ENCODE measurements around the gene FBXO38. TPM values are rescaled to one million over a fixed set of nuclear protein-coding genes. Genes with fewer than 3 reads are reported as not detected.
A peak's percentile ranks its signal among the peaks of the same experiment; 100 is the strongest.

Gene FBXO38
- total RNA-seq, 1 donor from 2014 or later = 51.5 TPM

DNA sequence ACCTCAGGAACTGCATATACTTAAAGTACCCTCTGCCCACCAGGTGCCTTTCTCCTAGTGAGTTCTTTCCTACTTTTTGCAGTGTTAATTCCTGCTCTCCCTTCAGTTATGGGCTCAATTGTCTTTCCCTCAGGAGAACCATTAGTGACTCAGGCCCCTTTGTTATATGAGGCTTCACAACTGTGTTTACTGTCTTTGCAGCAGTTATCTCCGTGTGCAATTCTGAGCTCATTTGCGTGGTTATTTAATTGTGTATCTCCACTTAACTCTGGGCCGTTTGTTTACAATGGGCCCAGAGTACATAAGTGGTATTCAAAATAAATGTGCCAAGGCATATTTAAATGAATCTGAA is 9.6 kb downstream of the FBXO38 start:
- Mint-ChIP-seq H3K9me3 (no peaks in the 10 kb centered on the region), H3K4me1 (ENCODE audit: unreplicated experiment) (peaks cover 25% of the 10 kb centered on the region), H3K4me3 (no peak overlapping the region), H3K27me3 (no peaks in the 10 kb centered on the region), H3K27ac (no peak overlapping the region), H3K36me3 (peaks cover 12% of the 10 kb centered on the region)
- TF ChIP-seq, protein P1, sequence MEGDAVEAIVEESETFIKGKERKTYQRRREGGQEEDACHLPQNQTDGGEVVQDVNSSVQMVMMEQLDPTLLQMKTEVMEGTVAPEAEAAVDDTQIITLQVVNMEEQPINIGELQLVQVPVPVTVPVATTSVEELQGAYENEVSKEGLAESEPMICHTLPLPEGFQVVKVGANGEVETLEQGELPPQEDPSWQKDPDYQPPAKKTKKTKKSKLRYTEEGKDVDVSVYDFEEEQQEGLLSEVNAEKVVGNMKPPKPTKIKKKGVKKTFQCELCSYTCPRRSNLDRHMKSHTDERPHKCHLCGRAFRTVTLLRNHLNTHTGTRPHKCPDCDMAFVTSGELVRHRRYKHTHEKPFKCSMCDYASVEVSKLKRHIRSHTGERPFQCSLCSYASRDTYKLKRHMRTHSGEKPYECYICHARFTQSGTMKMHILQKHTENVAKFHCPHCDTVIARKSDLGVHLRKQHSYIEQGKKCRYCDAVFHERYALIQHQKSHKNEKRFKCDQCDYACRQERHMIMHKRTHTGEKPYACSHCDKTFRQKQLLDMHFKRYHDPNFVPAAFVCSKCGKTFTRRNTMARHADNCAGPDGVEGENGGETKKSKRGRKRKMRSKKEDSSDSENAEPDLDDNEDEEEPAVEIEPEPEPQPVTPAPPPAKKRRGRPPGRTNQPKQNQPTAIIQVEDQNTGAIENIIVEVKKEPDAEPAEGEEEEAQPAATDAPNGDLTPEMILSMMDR (conservative IDR thresholded peaks at IDR 0.05) = no peak
- no peak for DNase-seq (ENCODE audit: extremely low spot score, unreplicated experiment)

- TF ChIP-seq, protein P1 (conservative IDR thresholded peaks at IDR 0.05) = no peak
- Mint-ChIP-seq H3K27ac (peak overlapping the region; percentile 3), H3K27me3 (no peaks in the 10 kb centered on the region), H3K4me1 (ENCODE audit: unreplicated experiment) (peaks cover 20% of the 10 kb centered on the region), H3K9me3 (no peaks in the 10 kb centered on the region), H3K36me3 (peaks cover 16% of the 10 kb centered on the region), H3K4me3 (no peak overlapping the region)
- DNase-seq (ENCODE audit: extremely low spot score, unreplicated experiment) = no peak
These were observed 10.8 kb downstream of the FBXO38 start for GRCh38 chr5:148394587-148395019.

DNA sequence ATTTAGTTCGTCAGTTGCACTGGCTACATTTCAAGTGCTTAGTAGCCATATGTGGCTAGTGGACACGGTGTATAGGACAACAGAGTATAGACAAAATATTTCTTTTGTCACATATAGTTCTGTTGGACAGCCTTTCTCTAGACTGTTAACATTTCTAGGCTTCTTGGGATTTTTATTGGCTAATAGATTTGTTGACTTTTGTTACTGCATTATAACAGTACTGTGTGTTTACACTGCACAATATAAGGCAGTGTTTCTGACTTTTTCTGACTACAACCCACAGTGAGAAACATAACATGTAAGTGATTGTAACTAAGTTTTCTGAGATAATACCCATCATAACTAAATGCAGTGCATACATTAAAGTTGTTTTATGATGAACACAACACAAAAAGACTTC is 11.3 kb downstream of the FBXO38 start:
- DNase-seq (ENCODE audit: extremely low spot score, unreplicated experiment) = no peak
- no peaks in the 10 kb centered on the region for H3K9me3 Mint-ChIP-seq
- peaks cover 20% of the 10 kb centered on the region for H3K4me1 Mint-ChIP-seq (ENCODE audit: unreplicated experiment)
- no peak overlapping the region for H3K4me3 Mint-ChIP-seq
- H3K27me3 Mint-ChIP-seq = no peaks in the 10 kb centered on the region
- no peak overlapping the region for H3K27ac Mint-ChIP-seq
- peaks cover 16% of the 10 kb centered on the region for H3K36me3 Mint-ChIP-seq
- TF ChIP-seq, protein P1 (conservative IDR thresholded peaks at IDR 0.05) = no peak

- H3K4me1 Mint-ChIP-seq (ENCODE audit: unreplicated experiment) = peaks cover 7% of the 10 kb centered on the region
- H3K36me3 Mint-ChIP-seq = peaks cover 25% of the 10 kb centered on the region
- no peak for DNase-seq (ENCODE audit: extremely low spot score, unreplicated experiment)
- peak overlapping the region; percentile 87 for H3K27ac Mint-ChIP-seq
- TF ChIP-seq, protein P1 (conservative IDR thresholded peaks at IDR 0.05) = no peak
- H3K4me3 Mint-ChIP-seq = peak overlapping the region; percentile 5
- H3K9me3 Mint-ChIP-seq = no peaks in the 10 kb centered on the region
- H3K27me3 Mint-ChIP-seq = no peaks in the 10 kb centered on the region
These were observed 14.3 kb downstream of the FBXO38 start for GRCh38 chr5:148397968-148398595.

DNA sequence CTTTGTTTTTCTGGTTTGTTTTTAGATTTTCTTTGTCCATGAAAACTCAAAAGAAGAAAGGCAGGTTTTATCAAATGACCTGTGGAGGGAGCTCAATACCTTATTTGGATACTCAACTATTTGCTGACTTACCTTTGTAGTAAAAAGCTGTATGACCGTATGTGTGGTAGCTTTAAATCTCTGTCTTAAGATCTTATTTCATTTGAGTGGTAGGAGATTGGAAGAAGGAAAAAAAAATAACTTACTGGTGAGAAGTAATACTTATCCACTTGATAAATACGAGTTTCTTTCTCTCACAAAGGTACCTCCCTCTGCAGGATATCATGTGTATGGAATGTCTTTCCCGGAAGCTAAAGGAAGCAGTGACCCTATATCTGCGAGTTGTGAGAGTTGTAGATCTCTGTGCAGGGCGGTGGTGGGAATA is 15.0 kb downstream of the FBXO38 start:
- Mint-ChIP-seq H3K4me3 (peak overlapping the region; percentile 9), H3K9me3 (no peaks in the 10 kb centered on the region), H3K36me3 (peaks cover 29% of the 10 kb centered on the region), H3K4me1 (ENCODE audit: unreplicated experiment) (peaks cover 4% of the 10 kb centered on the region), H3K27ac (peak overlapping the region; percentile 87), H3K27me3 (no peaks in the 10 kb centered on the region)
- TF ChIP-seq, protein P1 (conservative IDR thresholded peaks at IDR 0.05) = no peak
- no peak for DNase-seq (ENCODE audit: extremely low spot score, unreplicated experiment)

All from type B pancreatic cell (in vitro differentiated cells).